GM12801 (cell line): ENCODE data around the gene FERMT3.

Experiments used
- TF ChIP-seq, protein P1 (sequence below): IDR thresholded peaks from one replicate; pipeline ENCODE4 v1.5.1; 2011; ENCODE audit warnings: control low read depth; ENCODE audit not compliant: insufficient read length; ENCODE audit errors: extremely low read depth

FERMT3 gene

DNA sequence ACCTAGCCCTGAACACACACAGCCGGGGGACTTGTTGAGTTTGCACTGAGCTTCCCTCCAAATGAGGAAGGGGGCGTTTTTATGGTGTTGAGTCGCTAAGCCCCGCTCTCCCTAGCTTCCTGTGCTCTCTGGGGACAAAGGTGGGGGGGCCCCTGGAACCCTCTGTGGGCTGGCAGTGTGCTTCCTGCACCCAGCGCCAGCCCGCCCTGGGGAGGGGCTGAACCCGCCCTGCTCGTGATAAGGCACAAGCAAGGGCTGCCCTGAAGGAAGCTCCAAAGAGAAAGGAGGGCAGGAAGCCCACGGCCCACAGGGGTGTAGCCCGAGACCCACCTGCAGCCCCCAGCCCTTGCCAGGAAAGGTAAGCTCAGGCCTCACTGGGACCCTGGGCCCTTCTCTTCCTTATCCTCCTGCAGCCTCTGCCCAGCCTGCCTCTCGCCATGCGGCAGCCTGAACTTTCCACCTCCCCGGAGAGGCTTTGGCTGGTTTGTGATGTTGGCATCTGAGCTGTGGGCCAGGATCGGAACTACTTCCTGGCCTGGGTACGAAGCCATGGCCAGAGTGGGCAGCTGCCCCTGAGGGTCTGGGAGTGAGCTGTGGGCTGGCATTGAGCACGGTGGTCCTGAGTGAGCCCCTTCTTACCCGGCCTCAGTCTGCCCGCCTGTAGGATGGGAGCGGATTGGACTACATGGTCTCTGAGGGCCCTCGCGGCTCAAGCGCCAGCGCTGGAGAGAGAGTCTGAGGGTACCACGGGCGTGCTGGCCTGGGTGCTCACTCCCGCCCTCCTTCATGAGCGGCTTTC lies at the start of gene FERMT3:
Gene FERMT3 (plus strand): TSS at position 265 of the 799 bp plus-strand sequence. CDS start 644 bp downstream, outside the sequence.
- TF ChIP-seq, protein P1, sequence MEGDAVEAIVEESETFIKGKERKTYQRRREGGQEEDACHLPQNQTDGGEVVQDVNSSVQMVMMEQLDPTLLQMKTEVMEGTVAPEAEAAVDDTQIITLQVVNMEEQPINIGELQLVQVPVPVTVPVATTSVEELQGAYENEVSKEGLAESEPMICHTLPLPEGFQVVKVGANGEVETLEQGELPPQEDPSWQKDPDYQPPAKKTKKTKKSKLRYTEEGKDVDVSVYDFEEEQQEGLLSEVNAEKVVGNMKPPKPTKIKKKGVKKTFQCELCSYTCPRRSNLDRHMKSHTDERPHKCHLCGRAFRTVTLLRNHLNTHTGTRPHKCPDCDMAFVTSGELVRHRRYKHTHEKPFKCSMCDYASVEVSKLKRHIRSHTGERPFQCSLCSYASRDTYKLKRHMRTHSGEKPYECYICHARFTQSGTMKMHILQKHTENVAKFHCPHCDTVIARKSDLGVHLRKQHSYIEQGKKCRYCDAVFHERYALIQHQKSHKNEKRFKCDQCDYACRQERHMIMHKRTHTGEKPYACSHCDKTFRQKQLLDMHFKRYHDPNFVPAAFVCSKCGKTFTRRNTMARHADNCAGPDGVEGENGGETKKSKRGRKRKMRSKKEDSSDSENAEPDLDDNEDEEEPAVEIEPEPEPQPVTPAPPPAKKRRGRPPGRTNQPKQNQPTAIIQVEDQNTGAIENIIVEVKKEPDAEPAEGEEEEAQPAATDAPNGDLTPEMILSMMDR: no peak

DNA sequence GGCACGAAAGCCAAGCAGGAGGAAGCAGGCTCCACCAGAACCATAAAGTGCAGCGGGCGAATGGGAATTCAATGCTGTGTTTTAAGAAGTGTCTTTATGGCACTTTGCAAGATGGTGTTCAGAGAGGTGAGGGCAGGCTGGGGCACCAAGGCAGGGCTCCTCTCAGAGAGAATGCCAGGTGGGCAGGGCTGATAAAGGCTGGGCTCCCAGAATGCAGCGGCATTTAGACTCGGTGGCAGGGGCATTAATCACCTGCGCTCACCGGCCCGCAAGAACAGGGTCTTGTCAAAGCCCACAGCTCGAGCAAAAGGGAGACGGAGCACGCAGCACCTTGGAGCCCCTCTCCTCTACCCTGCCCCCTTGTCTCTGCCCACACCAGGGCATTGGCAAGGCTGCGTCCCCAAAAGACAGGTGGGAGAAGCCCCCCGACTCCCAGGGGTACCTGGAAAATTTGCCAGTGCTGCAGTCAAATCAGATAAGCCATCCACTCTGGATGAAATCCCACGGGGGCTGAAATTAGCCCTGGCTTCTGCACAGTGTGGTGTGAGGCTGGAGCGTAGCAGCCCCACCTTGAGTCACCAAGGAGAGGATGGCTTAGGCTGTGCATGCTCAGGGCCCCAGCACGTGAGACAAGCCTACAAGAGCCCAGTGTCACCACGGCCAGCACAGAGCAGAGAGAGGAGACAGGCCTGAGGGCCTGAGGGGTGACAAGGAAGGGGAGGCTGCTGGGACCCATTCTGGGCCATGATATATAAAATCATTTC lies 48.7 kb upstream of the FERMT3 start:
- TF ChIP-seq, protein P1: no peak

DNA sequence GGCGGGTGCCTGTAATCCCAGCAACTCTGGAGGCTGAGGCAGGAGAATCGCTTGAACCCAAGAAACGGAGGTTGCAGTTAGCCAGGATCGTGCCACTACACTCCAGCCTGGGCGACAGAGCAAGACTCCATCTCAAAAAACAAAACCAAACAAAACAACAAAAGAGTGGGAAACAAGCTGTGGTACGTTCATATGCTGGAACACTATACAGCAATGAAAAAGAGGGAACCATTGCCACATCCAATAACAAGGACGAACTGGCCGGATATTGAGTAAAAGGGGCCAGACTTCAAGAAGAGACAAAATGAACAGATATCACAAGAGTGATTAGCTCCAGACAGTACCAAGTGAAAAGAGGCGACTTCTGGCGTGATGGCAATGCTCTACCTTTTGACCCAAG lies 45.5 kb upstream of the FERMT3 start:
- TF ChIP-seq, protein P1: no peak

DNA sequence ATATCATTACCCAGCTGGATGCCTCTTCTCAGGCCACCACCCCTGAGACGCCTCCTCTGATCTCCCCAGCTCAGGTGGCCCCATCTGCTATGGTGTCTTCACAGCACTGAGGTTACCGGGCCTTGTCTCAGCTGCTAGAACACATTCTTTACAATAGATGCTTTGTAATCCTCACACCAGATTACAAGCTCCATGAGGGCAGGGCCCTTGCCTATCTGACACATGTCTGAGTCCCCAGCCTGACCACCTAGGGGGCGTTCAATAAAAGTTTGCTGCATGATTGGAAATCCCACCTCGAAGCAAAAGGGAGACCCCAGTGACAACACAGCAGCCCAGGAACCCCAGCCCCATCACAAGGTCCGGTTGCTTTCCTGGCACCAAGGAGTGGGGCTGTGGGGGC lies 42.6 kb upstream of the FERMT3 start:
- TF ChIP-seq, protein P1: no peak

DNA sequence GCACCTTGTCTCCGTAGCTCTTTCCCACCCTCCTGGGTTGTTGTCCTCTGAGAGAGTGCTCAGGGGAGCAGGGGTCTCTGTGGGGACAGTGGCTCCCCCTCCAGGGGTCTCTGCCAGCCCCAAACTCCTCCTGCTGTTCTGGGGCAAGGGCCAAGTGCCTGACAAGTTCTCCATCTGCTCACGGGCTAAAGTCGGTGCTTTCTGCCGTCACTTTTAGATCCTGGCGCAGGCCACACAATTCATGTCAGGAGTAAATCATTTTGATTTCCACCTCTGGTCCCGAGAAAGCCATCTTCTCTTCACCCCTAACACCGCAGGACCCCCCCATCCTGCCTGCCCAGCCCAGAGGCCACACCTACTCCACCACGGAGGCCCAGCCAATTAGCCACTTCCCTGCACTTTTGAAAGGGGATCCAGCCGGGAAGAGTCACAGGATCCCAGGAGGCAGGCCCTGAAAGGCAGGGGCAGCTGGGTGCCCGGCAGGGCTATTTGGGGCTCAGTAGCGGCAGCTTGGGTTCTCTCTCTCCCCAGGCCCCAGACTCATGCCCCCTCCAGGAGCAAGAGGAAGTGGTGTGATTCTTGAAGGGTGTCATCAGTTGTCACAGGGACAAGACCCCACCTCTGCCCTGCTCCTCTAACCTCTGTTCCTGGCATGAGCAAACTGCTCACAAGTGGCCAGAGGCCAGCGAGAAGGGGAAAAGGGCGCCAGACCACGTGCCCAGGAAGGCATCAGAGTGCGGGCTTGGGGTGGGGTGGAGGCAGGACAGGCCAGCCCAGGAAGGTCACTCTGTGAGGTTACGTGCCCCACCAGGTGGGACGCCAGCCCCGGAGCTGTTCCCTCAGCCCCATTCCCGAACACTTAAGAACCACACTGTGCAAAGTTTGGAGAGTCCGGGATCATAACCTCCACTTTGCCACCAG lies 41.9 kb upstream of the FERMT3 start:
- TF ChIP-seq, protein P1: no peak

DNA sequence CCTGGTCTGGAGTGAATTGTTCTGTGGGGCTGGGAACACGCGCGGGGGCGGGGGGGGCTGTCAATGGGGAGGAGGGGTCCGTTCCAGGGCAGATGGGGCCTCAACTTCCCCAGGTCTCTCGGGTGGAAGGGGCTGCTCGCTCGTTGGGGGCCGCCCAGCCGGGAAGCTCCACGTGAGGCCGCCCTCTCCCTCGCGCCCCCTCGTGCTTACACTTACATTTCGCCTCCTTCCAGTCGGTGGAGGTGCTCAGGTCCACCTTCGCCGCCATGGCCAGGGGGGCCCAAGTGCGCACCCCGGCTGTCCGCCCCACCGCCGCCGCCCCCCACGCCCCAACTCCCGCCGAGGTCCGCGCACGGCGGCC lies 41.1 kb upstream of the FERMT3 start:
- TF ChIP-seq, protein P1: no peak
